OCI-LY1 (cell line): ENCODE measurements around the gene LAMA1.

ENCODE experiments used
- H2AFZ ChIP-seq: fragments of 200-600 bp; sonication (generic), shearing (Covaris generic); 2 replicates; pipeline ENCODE4 v1.6.0; 2014; ENCODE audit warnings: antibody characterized with exemption, mild to moderate bottlenecking, low read length
- H3F3A ChIP-seq: fragments of 200-600 bp; sonication (generic), shearing (Covaris generic); 2 replicates; pipeline ENCODE4 v1.6.0; 2014; ENCODE audit warnings: mild to moderate bottlenecking, antibody characterized with exemption, low read length, moderate library complexity; ENCODE audit not compliant: insufficient read depth
- H3K27ac ChIP-seq: fragments of 200-600 bp; sonication (generic); 2 replicates; pipeline ENCODE4 v1.5.1; 2014; ENCODE audit warnings: low read length, mixed run types, mild to moderate bottlenecking, low read depth; ENCODE audit not compliant: poor library complexity, severe bottlenecking
- H3K27me3 ChIP-seq: fragments of 200-600 bp; sonication (generic); 2 replicates; pipeline ENCODE4 v1.6.0; 2014; ENCODE audit warnings: antibody characterized with exemption, mild to moderate bottlenecking, low read length, moderate library complexity; ENCODE audit not compliant: insufficient read depth
- H3K36me3 ChIP-seq: fragments of 200-600 bp; sonication (generic); 2 replicates; pipeline ENCODE4 v1.6.1; 2014; ENCODE audit warnings: mild to moderate bottlenecking, antibody characterized with exemption, low read length, moderate library complexity, mixed read lengths; ENCODE audit not compliant: insufficient read depth
- H3K4me1 ChIP-seq: fragments of 200-600 bp; sonication (generic); 2 replicates; pipeline ENCODE4 v1.5.1; 2014; ENCODE audit warnings: mild to moderate bottlenecking, low read length, moderate library complexity; ENCODE audit not compliant: insufficient read depth, severe bottlenecking
- H3K4me2 ChIP-seq: fragments of 200-600 bp; sonication (generic), shearing (Covaris generic); 2 replicates; pipeline ENCODE4 v1.6.1; 2014; ENCODE audit warnings: low read length
- H3K4me3 ChIP-seq: fragments of 200-600 bp; sonication (generic); 2 replicates; pipeline ENCODE4 v1.5.1; 2014; ENCODE audit warnings: low read length, low read depth, mild to moderate bottlenecking, mixed read lengths; ENCODE audit not compliant: poor library complexity, severe bottlenecking
- H3K79me2 ChIP-seq: fragments of 200-600 bp; shearing (Covaris generic); 2 replicates; pipeline ENCODE4 v1.6.1; 2016; ENCODE audit warnings: mixed run types, low read length, mixed read lengths; ENCODE audit not compliant: insufficient read depth
- H3K9ac ChIP-seq: fragments of 200-600 bp; sonication (generic), shearing (Covaris generic); 2 replicates; pipeline ENCODE4 v1.6.1; 2014; ENCODE audit warnings: mild to moderate bottlenecking, low read length, mixed read lengths
- H3K9me2 ChIP-seq: fragments of 200-600 bp; sonication (generic), shearing (Covaris generic); 2 replicates; pipeline ENCODE4 v1.6.1; 2014; ENCODE audit warnings: low read depth, mild to moderate bottlenecking, low read length, mixed read lengths
- H3K9me3 ChIP-seq: fragments of 200-600 bp; shearing (Covaris generic); 2 replicates; pipeline ENCODE4 v1.6.1; 2014; ENCODE audit warnings: low read length, mixed read lengths
- H4K20me1 ChIP-seq: fragments of 200-600 bp; sonication (generic), shearing (Covaris generic); 2 replicates; pipeline ENCODE4 v1.6.0; 2016; ENCODE audit warnings: mild to moderate bottlenecking, low read length; ENCODE audit not compliant: insufficient read depth
- EZH2 ChIP-seq: fragments of 200-600 bp; sonication (generic), shearing (Covaris generic); IDR thresholded peaks from 2 replicates; pipeline ENCODE4 v1.8.0; 2017; ENCODE audit warnings: borderline replicate concordance, mixed run types, mild to moderate bottlenecking, antibody characterized with exemption, low read length, moderate library complexity, mixed read lengths
- TF ChIP-seq, protein P1 (sequence below): fragments of 200-600 bp; sonication (generic), shearing (Covaris generic); IDR thresholded peaks from 2 replicates; pipeline ENCODE4 v1.5.1; 2017; ENCODE audit warnings: mild to moderate bottlenecking, antibody characterized with exemption, low read length, moderate library complexity, mixed read lengths

Gene LAMA1

DNA sequence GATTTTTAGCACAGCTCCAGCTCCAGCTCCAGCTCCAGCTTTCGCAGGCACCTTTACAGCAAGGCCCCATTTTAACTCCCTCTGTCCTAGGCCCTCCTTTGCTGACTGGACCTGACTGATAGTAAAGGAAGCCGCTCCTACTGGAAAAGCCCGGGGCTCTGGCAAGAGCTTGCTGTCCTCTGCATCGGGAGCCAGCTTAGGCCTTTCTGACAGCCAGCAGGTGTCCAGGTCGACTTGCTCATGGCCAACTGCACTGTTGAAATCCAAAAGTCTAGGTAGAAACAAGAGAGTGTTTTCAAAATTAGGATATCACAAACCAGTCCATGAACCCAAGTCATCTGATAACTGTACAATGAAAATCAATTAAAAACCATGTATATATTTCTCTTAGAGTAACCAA is 161.1 kb downstream of the LAMA1 start:
- no peak overlapping the region for H3K9ac ChIP-seq
- no peaks in the 10 kb centered on the region for H3F3A ChIP-seq
- H3K27me3 ChIP-seq, result 0 out of 2 replicates have a peak, but pooled peaks cover 4% of the 10 kb centered on the region
- H3K9me2 ChIP-seq, result no peaks in the 10 kb centered on the region
- H2AFZ ChIP-seq, result no peak overlapping the region
- no peaks in the 10 kb centered on the region for H3K79me2 ChIP-seq
- no peak overlapping the region for H3K27ac ChIP-seq
- no peaks in the 10 kb centered on the region for H3K36me3 ChIP-seq
- no peak overlapping the region for H3K4me2 ChIP-seq
- no peak overlapping the region for H3K4me3 ChIP-seq
- TF ChIP-seq, protein P1, sequence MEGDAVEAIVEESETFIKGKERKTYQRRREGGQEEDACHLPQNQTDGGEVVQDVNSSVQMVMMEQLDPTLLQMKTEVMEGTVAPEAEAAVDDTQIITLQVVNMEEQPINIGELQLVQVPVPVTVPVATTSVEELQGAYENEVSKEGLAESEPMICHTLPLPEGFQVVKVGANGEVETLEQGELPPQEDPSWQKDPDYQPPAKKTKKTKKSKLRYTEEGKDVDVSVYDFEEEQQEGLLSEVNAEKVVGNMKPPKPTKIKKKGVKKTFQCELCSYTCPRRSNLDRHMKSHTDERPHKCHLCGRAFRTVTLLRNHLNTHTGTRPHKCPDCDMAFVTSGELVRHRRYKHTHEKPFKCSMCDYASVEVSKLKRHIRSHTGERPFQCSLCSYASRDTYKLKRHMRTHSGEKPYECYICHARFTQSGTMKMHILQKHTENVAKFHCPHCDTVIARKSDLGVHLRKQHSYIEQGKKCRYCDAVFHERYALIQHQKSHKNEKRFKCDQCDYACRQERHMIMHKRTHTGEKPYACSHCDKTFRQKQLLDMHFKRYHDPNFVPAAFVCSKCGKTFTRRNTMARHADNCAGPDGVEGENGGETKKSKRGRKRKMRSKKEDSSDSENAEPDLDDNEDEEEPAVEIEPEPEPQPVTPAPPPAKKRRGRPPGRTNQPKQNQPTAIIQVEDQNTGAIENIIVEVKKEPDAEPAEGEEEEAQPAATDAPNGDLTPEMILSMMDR, result no peak
- no peak for TF ChIP-seq EZH2
- H4K20me1 ChIP-seq, result no peaks in the 10 kb centered on the region
- no peaks in the 10 kb centered on the region for H3K9me3 ChIP-seq
- H3K4me1 ChIP-seq, result no peaks in the 10 kb centered on the region

DNA sequence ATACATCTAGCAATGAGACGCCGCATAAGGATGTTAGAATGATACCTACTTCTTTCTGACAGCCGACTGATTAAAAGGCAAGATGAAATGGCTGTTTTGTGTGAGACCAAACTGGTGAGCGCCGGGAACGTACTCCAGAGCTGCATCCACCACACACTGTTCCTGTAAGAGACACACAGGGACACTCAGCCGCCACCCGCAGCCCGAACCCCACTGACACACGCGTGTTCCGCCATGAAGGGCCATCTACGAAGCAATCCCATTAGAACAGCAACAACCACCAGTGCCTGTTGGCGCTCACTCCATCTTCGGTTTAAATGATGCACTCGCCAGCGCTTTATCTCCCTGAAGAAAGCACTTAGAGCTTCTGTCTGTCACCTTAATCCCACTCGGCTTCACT is 162.3 kb downstream of the LAMA1 start:
- Histone ChIP-seq H3K9me3 (no peaks in the 10 kb centered on the region), H4K20me1 (no peaks in the 10 kb centered on the region), H3F3A (no peaks in the 10 kb centered on the region), H3K27me3 (0 out of 2 replicates have a peak, but pooled peaks cover 8% of the 10 kb centered on the region), H3K4me2 (no peak overlapping the region), H3K4me1 (no peaks in the 10 kb centered on the region), H3K27ac (no peak overlapping the region), H3K9me2 (no peaks in the 10 kb centered on the region), H3K4me3 (no peak overlapping the region), H3K79me2 (no peaks in the 10 kb centered on the region), H2AFZ (no peak overlapping the region), H3K9ac (no peak overlapping the region), H3K36me3 (no peaks in the 10 kb centered on the region)
- TF ChIP-seq EZH2, result no peak
- TF ChIP-seq, protein P1, result no peak

DNA sequence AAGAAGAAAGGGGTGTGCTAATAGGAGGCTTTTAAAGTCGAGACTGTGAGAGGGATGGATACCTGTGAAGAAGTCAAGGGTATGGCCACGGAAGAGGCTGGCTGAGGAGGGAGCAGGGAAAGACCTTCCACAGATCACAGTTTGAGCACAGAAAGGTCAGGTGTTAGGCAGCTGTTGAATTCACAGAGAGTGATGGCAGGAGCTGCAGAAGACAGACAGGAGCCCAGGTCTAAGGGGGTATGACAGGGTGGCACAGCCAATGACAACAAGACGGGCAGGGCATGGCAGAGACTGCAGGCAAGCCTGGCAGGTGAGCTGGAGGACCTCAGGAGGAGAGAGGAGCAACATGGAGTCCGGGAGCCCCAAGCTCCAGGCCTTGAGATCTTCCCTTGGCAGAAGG is 163.1 kb downstream of the LAMA1 start:
- H2AFZ ChIP-seq, result no peak overlapping the region
- TF ChIP-seq, protein P1, result no peak
- no peak for TF ChIP-seq EZH2
- H3K4me1 ChIP-seq, result no peaks in the 10 kb centered on the region
- no peaks in the 10 kb centered on the region for H3F3A ChIP-seq
- no peaks in the 10 kb centered on the region for H3K36me3 ChIP-seq
- no peak overlapping the region for H3K27ac ChIP-seq
- no peaks in the 10 kb centered on the region for H3K79me2 ChIP-seq
- no peaks in the 10 kb centered on the region for H3K9me3 ChIP-seq
- no peaks in the 10 kb centered on the region for H4K20me1 ChIP-seq
- H3K9me2 ChIP-seq, result no peaks in the 10 kb centered on the region
- no peak overlapping the region for H3K4me2 ChIP-seq
- H3K9ac ChIP-seq, result no peak overlapping the region
- H3K4me3 ChIP-seq, result no peak overlapping the region
- 0 out of 2 replicates have a peak, but pooled peaks cover 9% of the 10 kb centered on the region for H3K27me3 ChIP-seq
